ENCODE results near the gene DRC3.
A peak's percentile ranks its signal among the peaks of the same experiment; 100 is the strongest.
"Not testable (repeated sequence)": the region's sequence is repeated elsewhere in the genome, so short reads cannot be mapped to it uniquely, and the experiment has no call there.

The DRC3 gene

DNA sequence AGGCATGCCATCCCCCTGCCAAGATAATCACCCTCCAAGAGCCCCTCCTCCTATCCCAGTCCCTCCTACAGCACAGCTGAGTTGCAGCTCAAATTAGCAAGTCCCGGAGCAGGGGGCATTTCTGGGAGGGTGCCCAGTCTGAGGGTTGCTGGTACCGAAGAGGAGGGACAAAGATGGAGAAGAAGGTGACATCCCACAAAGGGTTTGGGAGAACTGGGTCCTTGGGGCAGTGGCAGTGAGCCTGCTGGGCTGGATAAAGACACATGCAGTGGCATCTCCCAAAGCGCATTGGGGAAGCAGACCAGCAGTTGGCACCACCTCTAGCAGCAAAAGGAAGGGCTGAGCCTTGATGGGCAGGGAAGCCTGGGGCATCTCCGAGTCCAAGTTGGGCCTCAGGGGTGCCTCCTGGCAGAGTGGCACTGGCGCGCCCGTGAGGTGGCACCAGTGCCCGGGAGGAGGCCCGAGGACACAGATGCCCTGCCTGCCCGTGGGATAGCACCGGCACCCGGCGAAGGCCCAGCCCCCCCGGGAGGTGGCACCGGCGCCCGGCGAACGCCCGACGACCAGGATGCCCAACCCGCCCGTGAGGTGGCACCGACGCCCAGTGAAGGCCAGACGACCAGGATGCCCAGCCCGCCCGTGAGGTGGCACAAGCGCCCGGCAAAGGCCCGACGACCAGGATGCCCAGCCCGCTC lies 1.1 kb upstream of the DRC3 start:
- no peak for DNase-seq

DNA sequence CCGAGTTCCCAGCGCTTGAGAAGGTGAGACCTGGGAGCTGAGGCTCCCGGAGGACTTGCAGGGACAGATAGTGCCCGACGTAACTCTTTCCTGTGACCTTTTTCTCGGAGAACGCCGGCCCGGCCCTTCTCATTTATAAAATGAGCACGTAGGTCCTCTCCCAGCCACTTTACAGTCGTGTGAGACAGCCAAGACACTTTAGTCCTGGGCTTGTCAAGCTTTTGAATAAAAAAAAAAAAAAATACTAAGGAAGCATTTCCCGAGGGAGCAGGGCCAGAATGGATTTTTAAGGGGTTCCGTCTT lies 241 bp downstream of the DRC3 start:
- DNase-seq = no peak

- peak; percentile 27 to 41 for DNase-seq
Measured at GRCh38 chr17:17975436-17975835, 2.8 kb downstream of the DRC3 start.

DNA sequence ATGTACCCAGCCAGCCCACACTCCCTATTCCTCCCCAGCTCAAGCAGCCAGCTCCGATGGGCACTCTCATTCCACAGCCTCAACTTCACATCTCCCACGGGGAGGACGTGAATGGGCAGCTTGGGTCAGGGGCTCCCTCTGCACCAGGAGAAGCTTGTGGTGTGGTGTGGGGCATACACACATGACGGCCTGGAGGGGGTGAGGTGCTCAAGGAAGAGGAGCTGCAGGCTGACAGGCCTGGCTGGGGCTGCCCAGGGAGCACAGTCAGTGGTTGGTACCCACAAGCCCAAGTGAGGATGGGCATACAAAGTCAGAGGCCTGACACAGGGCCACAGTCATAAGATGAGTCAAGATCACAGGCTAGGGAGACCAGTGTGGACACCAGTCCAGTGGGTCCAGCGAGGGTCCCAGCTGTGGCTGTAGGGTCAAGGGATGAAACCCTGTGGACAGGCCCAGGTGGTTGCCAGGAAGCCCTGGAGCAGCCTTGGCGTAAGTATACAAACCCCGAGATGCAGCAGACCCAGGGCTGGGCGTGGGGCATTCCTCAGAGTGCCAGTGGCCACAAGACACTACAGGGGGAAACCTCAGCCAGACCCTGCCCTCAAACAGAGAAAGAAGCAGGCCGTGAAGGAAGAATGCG lies 4.4 kb downstream of the DRC3 start:
- no peak for DNase-seq

DNA sequence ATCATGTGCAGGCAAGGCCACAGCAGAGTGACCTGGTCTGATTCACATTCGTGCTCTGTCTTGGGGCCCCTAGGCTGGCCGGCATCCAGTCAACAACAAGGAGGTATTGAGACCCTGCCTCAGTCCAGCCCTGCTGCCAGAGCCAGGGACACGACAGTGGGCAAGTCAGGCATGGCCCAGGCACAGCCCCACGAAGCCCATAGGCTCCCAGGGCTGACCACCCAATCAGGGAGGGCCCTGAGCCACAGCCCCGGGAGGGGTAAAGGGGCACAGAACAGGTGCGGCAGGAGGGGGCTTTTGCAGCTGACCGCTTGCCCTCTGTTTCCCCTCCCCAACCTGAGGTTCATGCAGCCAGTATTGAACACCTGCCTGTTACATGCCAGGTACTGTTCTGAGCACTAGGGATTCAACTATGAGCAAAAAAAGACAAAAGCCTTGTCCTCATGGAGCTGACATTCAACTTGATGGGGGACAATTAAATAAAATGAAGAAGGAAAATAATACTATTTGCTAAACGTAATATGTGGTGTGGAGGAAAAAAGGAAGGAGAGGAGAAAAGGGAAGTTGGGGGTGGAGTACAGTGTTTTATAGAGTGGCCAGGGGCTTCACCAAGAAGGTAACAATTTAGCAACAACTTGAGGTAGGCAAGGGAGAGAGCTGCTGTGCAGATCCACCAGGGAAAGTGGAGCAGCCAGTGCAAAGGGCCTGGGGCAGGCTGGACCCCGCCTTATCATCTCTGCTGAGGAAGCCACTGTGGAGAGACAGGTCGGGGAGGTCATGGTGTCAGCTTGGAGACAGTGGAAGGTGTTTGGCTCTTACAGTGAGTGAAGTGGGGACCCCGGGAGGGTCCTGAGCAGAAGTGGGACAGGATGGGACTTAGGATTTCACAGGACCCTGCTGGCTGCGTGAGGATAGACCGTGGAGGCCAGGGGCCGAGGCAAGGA lies 6.1 kb downstream of the DRC3 start:
- DNase-seq = peak; percentile 7 to 11

DNA sequence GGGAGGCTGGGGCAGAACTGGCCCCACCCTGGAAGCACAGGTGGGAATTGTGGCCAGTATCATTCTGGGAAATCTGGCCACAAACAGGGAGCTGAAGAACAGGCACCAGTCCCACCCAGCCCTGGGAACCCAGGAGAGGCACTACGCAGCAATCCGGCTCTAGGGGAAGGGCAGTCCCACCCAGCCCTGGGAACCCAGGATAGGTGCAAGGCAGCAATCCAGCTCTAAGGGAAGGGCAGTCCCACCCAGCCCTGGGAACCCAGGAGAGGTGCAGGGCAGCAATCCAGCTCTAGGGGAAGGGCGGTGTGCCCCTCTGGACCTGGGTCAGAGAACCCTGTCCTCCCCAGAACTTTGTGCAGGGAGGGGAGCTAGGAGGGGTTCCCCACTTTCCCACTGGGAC lies 7.1 kb downstream of the DRC3 start:
- no peak for DNase-seq

- no peak for DNase-seq
Measured at GRCh38 chr17:17981330-17981729, 8.7 kb downstream of the DRC3 start.

DNA sequence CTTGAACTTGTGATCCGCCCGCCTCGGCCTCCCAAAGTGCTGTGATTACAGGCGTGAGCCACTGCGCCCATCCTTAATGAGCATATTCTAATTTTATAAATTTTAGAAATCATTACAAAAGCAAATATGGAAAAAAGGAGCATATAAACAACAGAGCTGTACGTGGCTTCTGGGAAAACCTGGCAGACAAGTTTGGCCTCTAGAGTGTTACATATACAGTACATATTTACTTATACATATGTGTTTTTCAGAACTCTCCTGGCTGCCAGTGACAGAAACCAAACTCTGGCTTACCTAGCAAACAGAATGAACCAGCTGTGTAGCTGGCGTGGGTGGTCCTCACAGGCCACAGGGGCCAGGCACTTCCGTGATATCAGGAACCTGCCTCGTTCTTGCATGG lies 10.1 kb downstream of the DRC3 start:
- DNase-seq = no peak

DNA sequence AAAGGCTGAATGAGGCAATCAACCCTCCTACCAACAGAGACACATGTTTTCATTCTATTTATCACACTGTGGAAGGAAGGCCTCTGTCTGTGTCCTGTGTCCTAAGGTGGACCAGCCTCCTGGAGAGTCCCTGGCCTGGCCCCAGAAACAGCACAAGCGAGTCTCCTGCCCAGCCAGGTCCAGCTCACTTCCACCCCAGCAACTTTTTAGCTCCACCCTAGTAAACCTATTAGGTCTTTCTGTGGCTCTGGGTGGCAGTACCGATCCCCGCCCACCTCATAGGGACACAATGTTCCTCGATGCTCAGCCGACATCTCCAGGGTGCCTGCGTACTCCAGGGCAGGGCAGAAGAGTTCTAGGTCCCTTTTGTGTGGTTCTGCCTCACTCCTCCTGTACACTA lies 10.7 kb downstream of the DRC3 start:
- no peak for DNase-seq

- no peak for DNase-seq
Measured at GRCh38 chr17:17983776-17984175, 11.1 kb downstream of the DRC3 start.

- no peak for DNase-seq
Measured at GRCh38 chr17:17985153-17985552, 12.5 kb downstream of the DRC3 start.

DNA sequence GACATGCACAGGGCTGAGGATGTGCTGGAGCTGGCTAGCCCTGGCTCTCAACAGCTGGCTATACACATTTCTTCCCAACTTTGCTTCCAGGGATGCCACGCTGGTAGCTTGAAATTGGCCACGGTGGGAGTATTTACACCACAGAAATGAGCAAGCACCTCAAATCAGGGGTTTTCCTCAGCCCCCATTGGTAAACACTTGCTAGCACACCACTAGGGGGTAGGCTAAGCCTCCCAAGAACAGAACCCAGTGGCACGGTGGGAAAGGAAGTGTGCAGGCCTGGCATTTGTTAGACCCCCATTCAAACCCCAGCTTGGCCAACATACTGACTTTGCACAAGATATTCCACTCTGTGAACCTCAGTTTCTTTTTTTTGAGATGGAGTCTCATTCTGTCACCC lies 12.9 kb downstream of the DRC3 start:
- peak in 1 of 2 experiments; percentile 21 for DNase-seq

DNA sequence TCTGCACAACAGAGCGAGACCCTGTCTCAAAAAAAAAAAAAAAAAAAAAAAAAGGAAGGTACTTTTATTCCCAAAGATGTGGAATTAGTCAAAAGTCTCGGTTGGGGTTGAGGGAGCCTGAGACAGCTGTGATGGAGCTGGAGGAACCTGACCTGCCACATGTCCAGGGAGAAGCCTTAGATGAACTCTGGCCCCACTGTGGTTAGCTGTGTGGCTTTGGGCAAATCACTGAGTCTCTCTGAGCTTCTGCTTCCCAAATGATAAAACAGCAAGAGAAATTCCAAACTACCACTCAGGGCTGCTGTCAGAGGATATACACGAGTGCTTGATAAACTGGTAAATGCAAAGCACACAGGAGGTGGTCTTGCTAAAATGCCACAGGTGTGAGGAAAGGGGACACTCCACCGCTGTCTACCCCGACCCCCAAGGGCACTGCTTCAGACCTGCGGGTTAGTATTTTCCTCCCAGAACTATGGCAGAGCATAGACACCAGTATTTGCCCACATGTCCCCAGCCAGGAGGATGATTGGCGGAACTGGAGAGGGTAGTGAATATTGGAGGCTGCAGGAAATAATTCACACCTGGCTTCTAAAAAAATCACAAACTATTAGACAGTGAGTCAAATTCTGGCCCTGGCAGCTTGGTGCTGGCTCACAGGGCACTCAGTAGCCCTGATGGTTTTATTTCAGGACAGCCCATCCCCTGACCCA lies 14.7 kb downstream of the DRC3 start:
- no peak for DNase-seq

- no peak for DNase-seq
Measured at GRCh38 chr17:17987901-17988300, 15.2 kb downstream of the DRC3 start.

GRCh38 chr17:17988427-17988945 lies 15.8 kb downstream of the DRC3 start:
- no peak for DNase-seq

DNA sequence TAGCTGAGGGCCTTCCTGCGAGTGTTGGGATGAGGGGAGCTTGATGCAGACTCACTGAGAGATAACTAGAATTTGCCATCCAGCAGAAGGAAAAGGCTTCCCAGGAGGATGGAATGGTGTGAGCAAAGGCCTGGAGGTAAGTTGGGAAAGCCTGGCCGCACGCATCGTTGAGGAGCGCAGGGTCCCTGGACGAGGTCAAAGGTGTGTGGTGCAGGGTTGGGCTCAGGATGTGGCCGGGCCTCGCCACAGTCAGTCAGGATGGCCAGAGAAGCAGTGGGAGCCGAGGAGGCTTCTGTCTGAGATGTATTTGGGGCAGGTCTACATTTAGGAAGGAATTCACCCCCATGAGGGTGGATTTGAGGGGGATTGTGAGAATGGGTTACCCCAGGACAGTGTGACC lies 16.4 kb downstream of the DRC3 start:
- DNase-seq = no peak

DNA sequence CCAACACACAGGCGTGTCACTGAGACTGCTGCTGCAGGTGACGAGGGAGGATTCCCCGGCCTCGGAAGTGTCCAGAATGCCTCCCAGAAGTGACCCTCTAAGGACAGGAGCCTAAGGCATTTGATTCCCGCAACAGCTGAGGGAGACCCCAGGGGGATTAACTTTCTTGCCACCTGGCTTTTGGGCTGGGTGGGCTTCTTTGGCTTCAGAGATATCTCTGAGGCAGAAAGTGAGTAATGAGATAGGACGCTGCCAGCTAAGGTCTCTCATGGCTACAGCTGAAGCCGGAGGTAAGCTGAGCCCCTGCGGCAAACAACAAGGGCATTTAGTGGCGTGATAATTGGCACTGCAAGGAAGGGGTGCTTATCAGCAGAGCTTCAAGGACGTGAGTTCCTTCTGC lies 17.0 kb downstream of the DRC3 start:
- no peak for DNase-seq

- no peak for DNase-seq
Measured at GRCh38 chr17:17990282-17990681, 17.6 kb downstream of the DRC3 start.

GRCh38 chr17:17993366-17993765 lies 20.7 kb downstream of the DRC3 start:
- DNase-seq = no peak

DNA sequence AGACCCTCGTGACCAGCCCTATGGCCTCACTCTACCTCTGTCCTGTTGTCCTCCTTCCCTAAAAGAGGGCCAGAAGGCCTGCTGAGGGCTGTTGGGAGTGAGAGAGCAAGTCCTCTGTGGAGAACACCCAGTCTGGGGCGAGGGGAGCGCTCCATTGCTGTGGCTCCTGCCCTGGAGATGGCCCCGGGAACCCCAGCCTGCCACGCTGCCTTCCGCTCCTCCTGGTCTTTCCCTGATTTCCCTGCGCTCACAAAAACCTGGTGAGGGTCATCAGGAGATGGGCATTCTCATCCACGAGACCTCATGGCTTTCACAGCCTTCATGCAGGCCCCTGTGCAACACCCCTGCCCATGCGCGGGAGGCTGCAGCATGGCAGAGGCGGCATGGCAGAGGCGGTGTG lies 21.2 kb downstream of the DRC3 start:
- no peak for DNase-seq

GRCh38 chr17:17994271-17995069 lies 21.8 kb downstream of the DRC3 start:
- peak; percentile 0 to 10 for DNase-seq

DNA sequence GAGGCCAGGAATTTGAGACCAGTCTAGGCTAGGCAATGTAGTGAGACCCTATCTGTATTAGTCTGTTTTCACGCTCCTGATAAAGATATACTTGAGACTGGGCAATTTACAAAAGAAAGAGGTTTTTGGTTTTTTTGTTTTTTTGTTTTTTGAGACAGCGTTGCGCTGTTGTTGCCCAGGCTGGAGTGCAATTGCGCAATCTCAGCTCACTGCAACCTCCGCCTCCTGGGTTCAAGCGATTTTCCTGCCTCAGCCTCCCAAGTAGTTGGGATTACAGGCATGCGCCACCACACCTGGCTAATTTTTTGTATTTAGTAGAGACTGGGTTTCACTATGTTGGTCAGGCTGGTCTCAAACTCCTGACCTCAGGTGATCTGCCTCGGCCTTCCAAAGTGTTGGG lies 23.2 kb downstream of the DRC3 start:
- DNase-seq = not testable (repeated sequence)
